GM12873 (cell line): Measurements from ENCODE around the gene NTRK2.

Experiments used
- TF ChIP-seq, protein P1 (sequence below): IDR thresholded peaks from 2 replicates; pipeline ENCODE4 v1.5.1; 2012; ENCODE audit warnings: low read depth, mild to moderate bottlenecking, moderate library complexity, low read length, control low read depth; ENCODE audit not compliant: insufficient read depth; ENCODE audit errors: missing control alignments

NTRK2 gene

GRCh38 chr9:84893419-84894128, 224.0 kb downstream of the NTRK2 start:
- TF ChIP-seq, protein P1, sequence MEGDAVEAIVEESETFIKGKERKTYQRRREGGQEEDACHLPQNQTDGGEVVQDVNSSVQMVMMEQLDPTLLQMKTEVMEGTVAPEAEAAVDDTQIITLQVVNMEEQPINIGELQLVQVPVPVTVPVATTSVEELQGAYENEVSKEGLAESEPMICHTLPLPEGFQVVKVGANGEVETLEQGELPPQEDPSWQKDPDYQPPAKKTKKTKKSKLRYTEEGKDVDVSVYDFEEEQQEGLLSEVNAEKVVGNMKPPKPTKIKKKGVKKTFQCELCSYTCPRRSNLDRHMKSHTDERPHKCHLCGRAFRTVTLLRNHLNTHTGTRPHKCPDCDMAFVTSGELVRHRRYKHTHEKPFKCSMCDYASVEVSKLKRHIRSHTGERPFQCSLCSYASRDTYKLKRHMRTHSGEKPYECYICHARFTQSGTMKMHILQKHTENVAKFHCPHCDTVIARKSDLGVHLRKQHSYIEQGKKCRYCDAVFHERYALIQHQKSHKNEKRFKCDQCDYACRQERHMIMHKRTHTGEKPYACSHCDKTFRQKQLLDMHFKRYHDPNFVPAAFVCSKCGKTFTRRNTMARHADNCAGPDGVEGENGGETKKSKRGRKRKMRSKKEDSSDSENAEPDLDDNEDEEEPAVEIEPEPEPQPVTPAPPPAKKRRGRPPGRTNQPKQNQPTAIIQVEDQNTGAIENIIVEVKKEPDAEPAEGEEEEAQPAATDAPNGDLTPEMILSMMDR: no peak

DNA sequence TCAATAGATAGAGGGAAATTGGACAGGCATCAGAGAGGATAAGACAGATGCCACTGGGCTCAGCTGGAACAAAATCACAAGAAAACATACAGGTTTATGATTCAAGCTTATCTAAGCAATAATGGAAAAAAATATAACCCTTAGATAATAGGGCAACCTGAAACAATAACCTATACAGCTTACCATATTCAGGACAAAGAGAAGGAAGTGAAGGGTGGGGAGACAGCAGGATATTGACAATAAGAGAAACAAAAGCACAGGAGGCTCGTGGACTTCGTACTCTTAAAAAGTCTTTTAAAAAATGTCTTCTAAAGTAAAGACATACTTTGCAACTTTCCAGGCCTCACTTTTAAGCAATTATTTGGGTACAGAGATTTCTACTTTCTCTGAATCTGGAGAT, 225.3 kb downstream of the NTRK2 start:
- TF ChIP-seq, protein P1: no peak

GRCh38 chr9:84897362-84898094, 228.0 kb downstream of the NTRK2 start:
- TF ChIP-seq, protein P1: no peak

GRCh38 chr9:84898188-84898587, 228.7 kb downstream of the NTRK2 start:
- TF ChIP-seq, protein P1: no peak

GRCh38 chr9:84899326-84899725, 229.8 kb downstream of the NTRK2 start:
- TF ChIP-seq, protein P1: no peak

GRCh38 chr9:84900421-84900820, 230.9 kb downstream of the NTRK2 start:
- TF ChIP-seq, protein P1: no peak

DNA sequence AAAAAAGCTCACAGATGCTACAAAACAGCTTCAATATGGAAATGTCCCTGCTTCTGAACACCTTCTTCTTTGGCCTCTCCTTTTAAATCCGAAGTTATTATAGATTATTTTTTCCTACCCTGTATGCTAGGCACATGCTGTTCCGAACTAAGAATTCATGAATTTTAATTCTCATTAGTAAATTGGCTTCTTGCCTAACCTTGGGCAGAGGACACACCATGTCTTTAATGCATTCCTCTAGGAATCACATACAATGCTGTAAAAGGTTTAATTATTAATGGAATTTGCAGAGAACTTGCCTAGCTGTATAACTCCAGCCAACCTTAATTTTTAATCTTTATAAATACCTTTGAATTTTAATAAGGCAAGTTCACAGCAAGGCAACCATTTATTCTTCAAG, 234.4 kb downstream of the NTRK2 start:
- TF ChIP-seq, protein P1: no peak
